Inflammatory macrophage (primary cell): ENCODE measurements around the gene G6PC1.
"Not testable (repeated sequence)": the region's sequence is repeated elsewhere in the genome, so short reads cannot be mapped to it uniquely, and the experiment has no call there.

ENCODE experiments used
- DNase-seq, 2 donors: peaks; one replicate each; pipeline ENCODE4 v3.0.0-alpha.2; 2020 to 2022

The G6PC1 gene

GRCh38 chr17:42873932-42874695 is 26.5 kb upstream of the G6PC1 start:
- DNase-seq: not testable (repeated sequence)

- no peak for DNase-seq
Observed at GRCh38 chr17:42877037-42877436, 23.6 kb upstream of the G6PC1 start.

GRCh38 chr17:42878123-42878880 is 22.3 kb upstream of the G6PC1 start:
- no peak for DNase-seq

DNA sequence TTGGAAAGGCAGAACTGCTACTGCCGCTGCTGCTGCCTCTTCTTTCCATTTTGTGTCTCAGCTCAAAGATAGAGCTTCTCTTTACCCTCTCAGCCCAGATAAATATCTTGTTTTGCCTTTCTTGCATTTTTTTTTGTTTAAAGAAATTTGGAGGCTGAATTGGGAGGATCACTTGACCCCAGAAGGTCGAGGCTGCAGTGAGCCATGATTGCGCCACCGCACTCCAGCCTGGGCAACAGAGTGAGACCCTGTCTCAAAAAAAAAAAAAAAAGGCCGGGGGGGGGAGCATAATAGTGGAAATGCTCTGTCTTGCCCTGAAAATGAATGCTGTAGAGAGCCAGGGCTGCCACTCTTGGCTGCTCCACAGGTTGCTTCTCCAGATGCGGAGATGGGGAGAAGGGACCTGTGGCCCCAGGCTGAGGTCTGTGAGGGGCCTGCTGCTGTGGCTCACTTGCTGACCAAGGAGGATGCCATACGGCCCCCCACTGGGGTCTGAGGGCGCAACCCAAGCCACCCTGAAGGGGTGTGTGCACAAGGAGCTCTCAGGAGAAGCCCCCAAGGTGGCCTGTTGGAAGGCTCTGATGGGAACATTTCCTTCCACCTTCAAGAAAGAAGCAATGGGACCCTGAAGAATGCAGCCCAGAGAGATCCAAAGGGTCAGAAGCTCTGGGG is 21.5 kb upstream of the G6PC1 start:
- DNase-seq: no peak

DNA sequence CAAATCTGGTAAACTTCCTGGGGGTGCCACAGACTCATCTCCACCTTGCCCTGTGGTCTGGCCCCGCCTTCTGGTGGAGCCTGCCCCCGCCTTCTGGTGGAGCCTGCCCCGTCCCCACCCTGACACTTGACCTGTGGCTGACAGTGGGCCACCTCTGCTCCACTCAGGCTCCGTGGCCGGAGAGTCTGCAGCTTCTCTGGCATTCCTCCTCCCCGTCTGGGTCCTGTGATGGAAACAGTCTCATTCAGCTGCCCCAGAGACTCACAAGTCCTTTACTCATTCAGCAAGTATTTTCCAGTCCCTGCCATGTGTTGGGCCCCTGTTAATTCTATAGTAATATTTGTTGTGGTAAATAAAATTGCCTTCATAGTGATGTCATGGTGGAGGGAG is 21.0 kb upstream of the G6PC1 start:
- DNase-seq: no peak

- DNase-seq: no peak
Observed at GRCh38 chr17:42880776-42881310, 19.8 kb upstream of the G6PC1 start.

- not testable (repeated sequence) for DNase-seq
Observed at GRCh38 chr17:42881706-42882105, 18.9 kb upstream of the G6PC1 start.

DNA sequence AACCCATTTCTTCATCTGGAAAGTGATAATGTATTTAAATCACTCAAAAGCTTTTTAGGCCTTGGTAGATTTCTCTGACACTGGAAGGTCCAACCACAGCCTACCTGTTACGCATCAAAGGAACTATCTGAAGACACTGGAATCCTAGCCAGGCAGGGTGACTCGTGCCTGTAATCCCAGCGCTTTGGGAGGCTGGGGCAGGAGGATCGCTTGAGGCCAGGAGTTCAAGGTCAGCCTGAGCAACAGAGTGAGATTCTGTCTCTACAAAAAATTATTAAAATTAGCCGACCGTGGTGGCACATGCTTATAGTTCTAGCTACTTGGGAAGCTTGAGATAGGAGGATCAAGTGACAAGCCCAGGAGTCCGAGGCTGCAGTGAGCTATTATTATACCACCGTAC is 18.4 kb upstream of the G6PC1 start:
- DNase-seq: no peak

GRCh38 chr17:42883802-42884558 is 16.6 kb upstream of the G6PC1 start:
- DNase-seq: no peak

DNA sequence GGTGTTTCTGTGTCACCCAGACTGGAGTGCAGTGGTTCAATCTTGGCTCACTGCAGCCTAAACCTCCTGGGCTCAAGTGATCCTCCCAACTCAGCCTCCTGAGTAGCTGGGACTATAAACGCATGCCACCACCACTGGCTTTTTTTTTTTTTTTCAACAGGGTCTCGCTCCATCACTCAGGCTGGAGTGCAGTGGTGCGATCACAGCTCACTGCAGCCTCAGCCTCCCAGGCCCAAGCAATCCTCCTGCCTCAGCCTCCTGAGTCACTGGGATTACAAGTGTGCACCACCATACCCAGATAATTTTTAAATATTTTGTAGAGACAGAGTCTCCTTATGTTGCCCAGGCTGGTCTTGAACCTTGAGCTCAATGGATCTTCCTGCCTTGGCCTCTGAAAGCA is 14.8 kb upstream of the G6PC1 start:
- not testable (repeated sequence) for DNase-seq

DNA sequence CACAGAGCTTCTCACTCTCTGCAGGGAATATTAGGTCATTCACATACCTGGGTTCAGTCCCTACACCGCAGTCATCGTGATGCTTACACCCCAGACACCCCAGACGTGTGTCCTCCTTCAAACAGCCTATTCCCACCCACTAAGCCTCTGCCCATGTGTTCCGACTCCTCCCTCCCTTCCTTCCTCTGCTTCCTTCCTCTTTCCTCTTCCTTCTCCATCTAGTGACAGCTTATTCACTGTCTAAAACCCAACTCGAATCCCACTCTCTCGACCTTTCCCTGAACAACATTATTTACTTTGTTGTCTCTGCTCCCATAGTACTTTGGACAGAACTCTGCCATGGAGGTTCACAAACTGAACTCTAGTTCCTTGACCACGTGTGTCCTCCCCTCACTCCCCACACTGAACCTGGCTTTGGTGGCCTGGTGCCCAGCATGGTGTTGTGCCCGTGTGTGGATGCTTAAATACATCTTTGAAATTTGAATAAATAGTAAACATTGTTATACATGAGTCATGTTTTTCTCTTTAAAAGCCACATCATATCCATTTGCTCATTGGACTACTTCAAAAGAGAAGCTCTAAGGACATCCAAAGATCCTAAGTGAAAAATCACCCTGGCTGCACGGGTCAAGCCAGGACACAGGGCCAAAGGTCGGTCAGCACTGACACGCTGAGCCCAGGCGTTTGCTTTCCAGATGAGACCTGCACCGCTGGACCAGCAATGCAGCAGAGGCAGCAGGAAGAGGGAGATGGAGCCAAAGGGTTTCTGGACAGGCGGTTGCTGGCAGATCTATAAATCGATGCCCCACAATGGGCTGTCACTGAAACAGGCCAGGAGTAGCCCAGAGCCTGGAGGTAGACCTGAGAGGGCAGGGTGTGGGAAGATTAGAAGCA is 14.1 kb upstream of the G6PC1 start:
- DNase-seq: peak; percentile 57 to 58

DNA sequence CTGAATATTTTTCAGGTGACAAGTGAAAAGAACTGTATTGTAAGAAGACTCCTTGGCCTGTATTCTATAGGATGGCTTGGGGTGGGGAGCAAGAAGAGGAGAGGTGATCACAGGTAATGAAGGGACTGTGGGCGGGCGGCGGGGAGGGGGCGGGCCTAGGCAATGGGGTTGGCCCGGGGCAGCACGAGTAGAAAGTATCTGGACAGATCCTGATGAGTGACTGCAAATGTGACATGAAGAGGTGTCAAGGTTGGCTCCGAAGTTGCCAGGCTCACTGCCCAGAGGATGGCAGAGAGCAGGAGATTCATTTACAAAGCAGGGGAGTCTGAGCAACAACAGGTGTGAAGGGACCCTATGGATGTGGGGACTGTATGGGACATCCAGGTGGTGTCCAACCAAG is 10.8 kb upstream of the G6PC1 start:
- no peak for DNase-seq

- no peak for DNase-seq
Observed at GRCh38 chr17:42891539-42892152, 9.0 kb upstream of the G6PC1 start.

- DNase-seq: peak in 1 of 2 donors; percentile 42
Observed at GRCh38 chr17:42893359-42893758, 7.2 kb upstream of the G6PC1 start.

DNA sequence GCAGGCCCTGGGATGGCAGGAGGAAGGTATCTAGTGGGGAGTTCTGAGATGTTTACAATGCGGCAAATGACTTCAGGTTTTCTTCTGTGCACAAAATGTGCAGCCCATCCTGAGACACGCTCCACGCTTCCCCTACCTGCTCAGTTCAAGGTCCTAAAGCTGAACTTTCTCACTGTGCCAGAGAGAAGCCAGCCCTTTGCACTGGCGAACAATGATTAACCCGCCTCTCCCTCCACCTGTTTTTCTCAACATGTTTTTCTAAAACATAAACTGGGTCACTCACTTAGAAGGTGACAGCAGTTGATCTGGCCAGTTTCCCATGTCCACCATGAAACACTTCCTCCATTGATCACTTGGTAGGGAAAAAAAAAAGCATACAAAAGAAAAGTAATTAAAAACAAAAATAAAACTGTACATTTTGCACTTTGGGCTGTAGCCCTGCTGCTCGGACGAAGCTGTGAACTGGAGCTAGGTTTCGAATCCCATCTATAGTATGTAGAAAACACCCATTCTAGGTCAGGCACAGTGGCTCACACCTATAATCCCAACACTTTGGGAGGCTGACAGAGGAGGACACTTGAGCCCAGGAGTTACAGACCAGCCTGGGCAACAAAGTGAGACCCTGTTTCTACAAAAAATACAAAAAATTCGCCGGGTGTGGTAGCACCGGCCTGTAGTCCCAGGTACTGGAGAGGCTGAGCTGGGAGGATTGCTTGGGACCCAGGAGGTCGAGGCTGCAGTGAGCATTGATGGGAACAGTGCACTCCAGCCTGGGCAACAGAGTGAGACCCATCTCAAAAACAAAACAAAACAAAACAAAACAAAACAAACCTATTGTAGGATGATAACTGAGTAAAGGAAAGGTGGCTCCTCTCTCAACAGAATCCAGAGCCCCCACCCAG is 6.1 kb upstream of the G6PC1 start:
- DNase-seq: no peak

DNA sequence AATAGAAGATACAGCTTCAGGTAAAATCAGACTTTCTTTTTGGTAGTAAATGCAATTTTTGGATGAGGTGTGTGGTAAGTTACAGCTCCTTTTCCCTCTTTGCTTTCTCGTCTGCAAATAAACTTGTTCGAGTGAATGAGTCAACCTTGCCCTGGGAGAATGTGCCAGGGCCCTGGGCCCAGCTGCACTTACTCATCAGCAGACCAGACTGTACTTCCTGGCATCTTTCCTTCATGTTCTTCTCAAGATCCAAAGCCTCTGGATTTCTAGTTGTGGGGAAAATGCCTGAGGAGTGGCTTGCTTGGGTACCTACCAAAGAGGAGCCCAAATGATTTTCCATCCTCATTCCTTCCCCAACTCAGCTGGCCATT is 5.4 kb upstream of the G6PC1 start:
- DNase-seq: peak in 1 of 2 donors; percentile 12

DNA sequence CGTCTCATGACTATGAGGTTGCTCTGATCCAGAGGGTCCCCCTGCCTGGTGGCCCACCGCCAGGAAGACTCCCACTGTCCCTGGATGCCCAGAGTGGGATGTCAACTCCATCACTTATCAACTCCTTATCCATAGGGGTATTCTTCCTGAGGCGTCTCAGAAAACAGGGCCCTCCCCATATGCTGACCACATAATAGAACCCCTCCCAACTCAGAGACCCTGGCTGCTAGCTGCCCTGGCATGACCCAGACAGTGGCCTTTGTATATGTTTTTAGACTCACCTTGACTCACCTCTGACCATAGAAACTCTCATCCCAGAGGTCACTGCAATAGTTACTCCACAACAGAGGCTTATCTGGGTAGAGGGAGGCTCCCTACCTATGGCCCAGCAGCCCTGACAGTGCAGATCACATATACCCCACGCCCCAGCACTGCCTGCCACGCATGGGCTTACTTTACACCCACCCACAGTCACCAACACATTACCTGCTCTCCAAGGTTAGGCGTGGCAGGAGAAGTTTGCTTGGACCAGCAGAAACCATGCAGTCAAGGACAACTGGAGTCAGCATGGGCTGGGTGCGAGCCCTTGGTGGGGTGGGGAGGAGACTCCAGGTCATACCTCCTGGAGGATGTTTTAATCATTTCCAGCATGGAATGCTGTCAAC is 2.3 kb upstream of the G6PC1 start:
- no peak for DNase-seq

- DNase-seq: not testable (repeated sequence)
Observed at GRCh38 chr17:42899981-42900380, 618 bp upstream of the G6PC1 start.

GRCh38 chr17:42901535-42902229 is 1.1 kb downstream of the G6PC1 start:
- peak; percentile 42 to 61 for DNase-seq
